Suprapubic skin (tissue), 4 donors: ENCODE results near the gene DAAM2. TPM values are rescaled to one million over a fixed set of nuclear protein-coding genes. Genes with fewer than 3 reads are reported as not detected.

Experiments
- DNase-seq, 2 donors: peaks; one replicate each; pipeline ENCODE4 v3.0.0-alpha.2; 2019; ENCODE audit warnings: low spot score in 2 of 2
- H3K27ac ChIP-seq: fragments of 200-600 bp; sonication (generic); one replicate; pipeline ENCODE4 v1.5.1; 2019
- H3K27me3 ChIP-seq: fragments of 200-600 bp; sonication (generic); one replicate; pipeline ENCODE4 v1.5.1; 2019
- H3K36me3 ChIP-seq: fragments of 200-600 bp; sonication (generic); one replicate; pipeline ENCODE4 v1.5.1; 2019
- H3K4me1 ChIP-seq: fragments of 200-600 bp; sonication (generic); one replicate; pipeline ENCODE4 v1.5.1; 2019
- H3K4me3 ChIP-seq: fragments of 200-600 bp; sonication (generic); one replicate; pipeline ENCODE4 v1.5.1; 2019; ENCODE audit warnings: mild to moderate bottlenecking
- H3K9me3 ChIP-seq: fragments of 200-600 bp; sonication (generic); one replicate; pipeline ENCODE4 v1.5.1; 2019
- EP300 ChIP-seq: sonication (generic); formaldehyde crosslinking; IDR thresholded peaks from one replicate; pipeline ENCODE4 v1.6.1; 2017; ENCODE audit warnings: antibody characterized with exemption
- POLR2A ChIP-seq, 2 donors: fragments of 450-650 bp; IDR thresholded peaks; one replicate each; pipeline ENCODE4 v1.6.1; 2017; ENCODE audit warnings: antibody characterized with exemption in 2 of 2, mild to moderate bottlenecking in 2 of 2, moderate library complexity in 2 of 2
- POLR2AphosphoS5 ChIP-seq, 3 donors: sonication (generic); formaldehyde crosslinking; IDR thresholded peaks; one replicate each; pipeline ENCODE4 v1.6.1; 2017; ENCODE audit warnings: antibody characterized with exemption in 3 of 3
- WGBS: methylation state at CpG from one replicate; pipeline ENCODE4 v1.1.5; 2018; 5-methylcytosine and 5-hydroxymethylcytosine counted together
- total RNA-seq, 4 donors: library from RNA; depleted of rRNA; stranded (reverse); fragments of >200 nt; gene quantifications; one replicate each; pipeline ENCODE4 v1.1.0, GENCODE V29; 2016
- TF ChIP-seq, protein P1 (sequence below), 2 donors: fragments of 200-600 bp in 1 of 2; fragments of 450-650 bp in 1 of 2; sonication (generic) in 1 of 2; IDR thresholded peaks; one replicate each; pipeline ENCODE4 v1.5.1; 2016 to 2019; ENCODE audit warnings: antibody characterized with exemption in 2 of 2, mild to moderate bottlenecking in 1 of 2, moderate library complexity in 1 of 2

DAAM2 gene
- total RNA-seq, 4 donors from 2014 or later, result 4.7 to 17.6 (median 9.9) TPM

DNA sequence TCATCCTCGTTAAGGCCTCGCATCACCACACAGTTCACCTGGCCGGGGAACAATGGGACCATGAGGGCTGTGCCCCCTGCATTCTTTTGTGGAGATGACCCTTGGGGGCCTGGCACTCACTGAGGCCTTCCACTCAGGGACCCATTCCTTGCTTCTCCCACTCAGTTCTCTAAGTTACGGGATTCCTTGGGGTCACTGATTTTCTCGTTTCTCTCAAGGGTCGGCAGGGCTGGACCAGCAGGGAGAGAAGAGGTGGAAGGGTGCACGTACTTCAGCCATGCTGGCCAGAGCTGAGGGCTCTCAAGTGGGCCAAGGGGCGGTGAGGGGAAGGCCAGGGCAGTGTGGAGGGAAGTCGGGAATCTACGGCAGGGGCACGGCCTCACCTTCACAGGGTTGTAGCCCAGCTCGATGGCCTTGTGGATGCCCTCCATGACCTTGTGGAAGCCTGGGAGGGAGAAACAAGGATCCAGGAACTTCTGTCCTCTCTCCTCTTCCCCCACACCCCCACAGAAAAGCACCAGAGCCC, 121.3 kb downstream of the DAAM2 start:
- no peak for TF ChIP-seq POLR2AphosphoS5 (IDR thresholded peaks at IDR 0.05)
- TF ChIP-seq, protein P1, sequence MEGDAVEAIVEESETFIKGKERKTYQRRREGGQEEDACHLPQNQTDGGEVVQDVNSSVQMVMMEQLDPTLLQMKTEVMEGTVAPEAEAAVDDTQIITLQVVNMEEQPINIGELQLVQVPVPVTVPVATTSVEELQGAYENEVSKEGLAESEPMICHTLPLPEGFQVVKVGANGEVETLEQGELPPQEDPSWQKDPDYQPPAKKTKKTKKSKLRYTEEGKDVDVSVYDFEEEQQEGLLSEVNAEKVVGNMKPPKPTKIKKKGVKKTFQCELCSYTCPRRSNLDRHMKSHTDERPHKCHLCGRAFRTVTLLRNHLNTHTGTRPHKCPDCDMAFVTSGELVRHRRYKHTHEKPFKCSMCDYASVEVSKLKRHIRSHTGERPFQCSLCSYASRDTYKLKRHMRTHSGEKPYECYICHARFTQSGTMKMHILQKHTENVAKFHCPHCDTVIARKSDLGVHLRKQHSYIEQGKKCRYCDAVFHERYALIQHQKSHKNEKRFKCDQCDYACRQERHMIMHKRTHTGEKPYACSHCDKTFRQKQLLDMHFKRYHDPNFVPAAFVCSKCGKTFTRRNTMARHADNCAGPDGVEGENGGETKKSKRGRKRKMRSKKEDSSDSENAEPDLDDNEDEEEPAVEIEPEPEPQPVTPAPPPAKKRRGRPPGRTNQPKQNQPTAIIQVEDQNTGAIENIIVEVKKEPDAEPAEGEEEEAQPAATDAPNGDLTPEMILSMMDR (IDR thresholded peaks at IDR 0.05), result no peak
- TF ChIP-seq EP300, result no peak
- TF ChIP-seq POLR2A (IDR thresholded peaks at IDR 0.05), result no peak
- Histone ChIP-seq H3K27ac (no peak overlapping the region), H3K27me3 (no peaks in the 10 kb centered on the region), H3K36me3 (peaks cover 27% of the 10 kb centered on the region), H3K4me1 (no peaks in the 10 kb centered on the region), H3K9me3 (no peaks in the 10 kb centered on the region), H3K4me3 (no peak overlapping the region)
- peak in 1 of 2 donors; percentile 68 for DNase-seq
- WGBS, result 91% methylated on average over 12 of the region's 12 CpGs

DNA sequence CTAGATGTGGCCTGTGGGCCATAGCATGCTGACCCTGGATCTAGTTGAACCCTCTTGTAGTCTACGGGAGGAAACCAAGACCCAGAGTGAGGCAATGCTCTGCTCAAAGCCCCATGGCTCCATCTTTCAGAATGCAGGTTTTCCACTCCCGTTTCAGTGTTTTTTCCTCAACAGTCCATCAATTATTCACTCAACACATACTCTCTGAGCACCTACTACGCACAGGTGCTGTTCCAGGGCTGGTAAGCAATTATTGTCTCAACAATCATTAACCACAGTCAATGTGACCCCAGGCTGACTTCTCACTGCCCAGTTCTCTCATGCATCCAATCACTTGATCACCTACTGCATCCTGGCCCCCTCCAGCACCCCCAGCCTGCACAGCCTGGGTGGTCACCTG, 122.1 kb downstream of the DAAM2 start:
- Histone ChIP-seq H3K9me3 (no peaks in the 10 kb centered on the region), H3K4me3 (no peak overlapping the region), H3K36me3 (peaks cover 27% of the 10 kb centered on the region), H3K4me1 (no peaks in the 10 kb centered on the region), H3K27me3 (no peaks in the 10 kb centered on the region), H3K27ac (no peak overlapping the region)
- 98% methylated on average over 3 of the region's 3 CpGs for WGBS
- TF ChIP-seq POLR2AphosphoS5 (IDR thresholded peaks at IDR 0.05) (no peak), EP300 (no peak), POLR2A (IDR thresholded peaks at IDR 0.05) (no peak)
- TF ChIP-seq, protein P1 (IDR thresholded peaks at IDR 0.05), result no peak
- DNase-seq, result peak in 1 of 2 donors; percentile 45

DNA sequence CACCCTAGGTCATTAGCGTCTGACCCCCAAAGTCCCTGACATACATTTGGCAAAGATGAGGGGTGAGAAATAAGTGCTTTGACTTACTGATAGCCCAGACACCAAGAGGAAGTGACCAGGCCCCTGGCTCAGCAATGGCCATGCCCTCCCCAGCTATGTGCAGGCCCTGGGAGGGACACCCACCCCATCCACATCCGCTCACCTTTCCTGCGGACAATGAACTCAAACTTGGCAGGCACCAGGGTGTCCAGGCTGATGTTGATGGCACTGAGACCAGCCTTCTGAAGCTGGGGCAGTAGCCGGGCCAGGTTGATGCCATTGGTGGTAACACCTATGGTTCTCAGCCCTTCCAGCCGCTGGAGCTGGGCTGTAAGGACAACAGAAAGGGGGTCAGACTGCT, 123.7 kb downstream of the DAAM2 start:
- H3K27me3 ChIP-seq, result no peaks in the 10 kb centered on the region
- peaks cover 27% of the 10 kb centered on the region for H3K36me3 ChIP-seq
- WGBS, result 100% methylated on average over 4 of the region's 5 CpGs
- DNase-seq, result peak in 1 of 2 donors; percentile 57
- no peak overlapping the region for H3K4me3 ChIP-seq
- no peak overlapping the region for H3K27ac ChIP-seq
- TF ChIP-seq EP300 (no peak), POLR2A (IDR thresholded peaks at IDR 0.05) (no peak), POLR2AphosphoS5 (IDR thresholded peaks at IDR 0.05) (no peak)
- TF ChIP-seq, protein P1 (IDR thresholded peaks at IDR 0.05), result no peak
- H3K4me1 ChIP-seq, result no peaks in the 10 kb centered on the region
- H3K9me3 ChIP-seq, result no peaks in the 10 kb centered on the region

DNA sequence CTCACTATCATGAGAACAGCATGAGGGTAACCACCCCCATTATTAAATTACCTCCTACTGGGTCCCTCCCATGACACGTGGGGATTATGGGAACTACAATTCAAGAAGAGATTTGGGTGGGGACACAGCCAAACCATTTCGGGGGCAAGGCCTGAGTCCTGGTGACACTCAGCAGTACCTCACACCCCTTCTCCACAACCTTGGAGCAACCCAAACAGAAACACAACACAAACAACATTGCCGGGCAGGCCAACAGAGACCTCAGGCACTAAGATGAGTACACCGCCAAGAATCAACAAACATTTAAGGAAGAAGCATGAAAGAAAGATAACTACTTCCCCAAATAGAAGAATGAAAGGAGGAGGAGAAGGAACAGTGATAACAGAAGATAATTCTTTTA, 125.2 kb downstream of the DAAM2 start:
- peak in 1 of 2 donors; percentile 35 for DNase-seq
- Histone ChIP-seq H3K27ac (no peak overlapping the region), H3K4me3 (no peak overlapping the region), H3K27me3 (no peaks in the 10 kb centered on the region), H3K36me3 (peaks cover 20% of the 10 kb centered on the region), H3K9me3 (no peaks in the 10 kb centered on the region), H3K4me1 (no peaks in the 10 kb centered on the region)
- 80% methylated on average over 4 of the region's 4 CpGs for WGBS
- TF ChIP-seq, protein P1 (IDR thresholded peaks at IDR 0.05), result no peak
- TF ChIP-seq POLR2AphosphoS5 (IDR thresholded peaks at IDR 0.05), result no peak
- no peak for TF ChIP-seq EP300
- no peak for TF ChIP-seq POLR2A (IDR thresholded peaks at IDR 0.05)

DNA sequence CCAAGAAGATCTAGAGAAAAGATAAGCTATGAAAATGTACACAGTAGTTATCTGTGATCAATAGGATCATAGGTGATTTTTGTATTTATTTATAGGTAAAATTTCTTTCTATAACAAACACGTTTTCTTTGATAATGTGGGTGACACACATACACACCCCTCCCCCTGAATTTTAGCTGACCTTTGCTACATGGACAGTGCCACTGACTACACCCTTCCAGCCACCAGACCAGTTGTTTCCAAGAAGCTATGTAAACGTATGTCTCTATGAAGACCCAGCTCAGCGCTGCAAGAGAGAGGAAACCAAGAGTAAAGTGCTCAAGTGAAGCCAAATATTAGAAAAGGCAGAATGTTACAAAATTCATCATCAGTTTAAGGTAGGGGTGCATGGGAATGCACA, 125.8 kb downstream of the DAAM2 start:
- peaks cover 14% of the 10 kb centered on the region for H3K36me3 ChIP-seq
- no peak overlapping the region for H3K4me3 ChIP-seq
- WGBS, result 75% methylated on average over 3 of the region's 3 CpGs
- TF ChIP-seq POLR2AphosphoS5 (IDR thresholded peaks at IDR 0.05) (no peak), EP300 (no peak), POLR2A (IDR thresholded peaks at IDR 0.05) (no peak)
- TF ChIP-seq, protein P1 (IDR thresholded peaks at IDR 0.05), result no peak
- no peaks in the 10 kb centered on the region for H3K27me3 ChIP-seq
- no peaks in the 10 kb centered on the region for H3K9me3 ChIP-seq
- peaks cover 5% of the 10 kb centered on the region for H3K4me1 ChIP-seq
- no peak overlapping the region for H3K27ac ChIP-seq
- no peak for DNase-seq
